HT1080 (cell line): ENCODE results near the gene ST13. TPM values are rescaled to one million over a fixed set of nuclear protein-coding genes. Genes with fewer than 3 reads are reported as not detected.
"Not testable (repeated sequence)": the region's sequence is repeated elsewhere in the genome, so short reads cannot be mapped to it uniquely, and the experiment has no call there.

Experiments used
- DNase-seq: peaks from one replicate; pipeline ENCODE4 v3.0.0-alpha.2; 2015; ENCODE audit warnings: low read depth
- total RNA-seq: library from RNA; depleted of rRNA; stranded (reverse); fragments of >200 nt; shearing (Covaris generic); gene quantifications from 2 replicates; pipeline ENCODE4 v1.2.3, GENCODE V29; 2014

The ST13 gene
- total RNA-seq, 1 experiment from 2014 or later = 154 TPM

GRCh38 chr22:40844951-40845350 is 11.5 kb downstream of the ST13 start:
- no peak for DNase-seq

DNA sequence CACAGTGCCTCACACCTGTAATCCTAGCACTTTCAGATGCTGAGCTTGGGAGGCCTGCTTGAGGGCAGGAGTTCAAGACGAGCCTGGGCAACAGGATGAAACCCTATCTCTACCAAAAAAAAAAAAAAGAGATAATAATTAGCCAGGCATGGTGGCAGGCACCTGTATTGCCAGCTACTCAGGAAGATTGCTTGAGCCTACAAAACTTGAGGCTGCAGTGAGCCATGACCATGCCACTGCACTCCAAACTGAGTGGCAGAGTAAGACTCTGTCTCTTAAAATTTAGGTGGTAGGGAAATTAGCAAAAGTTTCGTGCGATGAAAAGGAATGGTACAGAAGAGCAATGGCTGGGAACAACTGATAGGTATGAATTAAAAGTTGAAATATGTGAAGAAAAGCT is 18.0 kb downstream of the ST13 start:
- no peak for DNase-seq

DNA sequence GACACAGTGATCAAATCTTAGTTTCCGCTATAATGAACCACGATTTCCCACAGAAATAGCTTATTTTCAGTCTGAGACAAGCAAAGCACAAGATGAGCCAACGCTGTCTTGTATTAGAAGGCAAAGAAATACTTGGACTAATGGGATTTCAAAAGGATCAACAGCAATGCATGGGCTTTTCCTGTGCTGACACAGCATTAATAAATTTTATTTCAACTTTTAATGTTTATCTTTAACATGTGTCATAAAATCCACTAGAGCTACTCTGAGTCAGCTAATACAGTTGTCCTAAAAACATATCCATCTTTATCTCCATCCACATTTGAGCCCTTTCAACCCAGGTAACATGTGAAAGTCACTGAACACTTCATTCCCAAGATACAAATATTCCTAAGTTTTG is 21.8 kb downstream of the ST13 start:
- DNase-seq = no peak

GRCh38 chr22:40829131-40829530 is 27.3 kb downstream of the ST13 start:
- DNase-seq = no peak

DNA sequence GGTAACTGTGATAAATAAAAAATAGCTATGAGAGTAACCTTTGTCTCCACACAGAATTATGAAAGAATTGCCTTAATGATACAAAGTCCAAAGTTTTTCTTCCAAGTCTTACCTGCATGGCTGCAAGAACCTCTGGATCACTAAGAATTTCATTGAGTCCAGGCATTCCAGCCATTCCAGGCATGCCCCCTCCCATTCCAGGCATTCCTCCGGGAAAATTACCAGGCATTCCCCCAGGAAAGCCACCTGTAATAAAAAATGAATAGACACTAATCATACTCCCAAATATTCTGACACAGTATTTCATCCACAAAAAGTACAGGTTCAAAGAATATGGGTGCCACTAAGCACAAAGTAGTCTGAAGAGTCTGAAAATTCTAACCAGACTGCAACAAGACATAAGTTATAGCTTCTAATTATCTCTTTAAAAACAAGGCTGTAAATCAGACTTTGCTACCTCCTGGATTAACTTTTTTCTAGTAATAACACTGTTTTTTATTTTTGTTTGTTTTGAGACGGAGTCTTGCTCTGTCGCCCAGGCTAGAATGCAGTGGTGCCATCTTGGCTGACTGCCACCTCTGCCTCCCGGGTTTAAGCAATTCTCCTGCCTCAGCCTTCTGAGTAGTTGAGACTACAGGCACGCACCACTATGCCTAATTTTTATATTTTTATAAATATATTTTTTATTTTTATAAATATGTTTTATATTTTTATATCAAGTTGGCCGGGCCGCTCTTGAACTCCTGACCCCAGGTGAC is 29.3 kb downstream of the ST13 start:
- no peak for DNase-seq

- not testable (repeated sequence) for DNase-seq
These were observed 30.1 kb downstream of the ST13 start for GRCh38 chr22:40826292-40826691.

DNA sequence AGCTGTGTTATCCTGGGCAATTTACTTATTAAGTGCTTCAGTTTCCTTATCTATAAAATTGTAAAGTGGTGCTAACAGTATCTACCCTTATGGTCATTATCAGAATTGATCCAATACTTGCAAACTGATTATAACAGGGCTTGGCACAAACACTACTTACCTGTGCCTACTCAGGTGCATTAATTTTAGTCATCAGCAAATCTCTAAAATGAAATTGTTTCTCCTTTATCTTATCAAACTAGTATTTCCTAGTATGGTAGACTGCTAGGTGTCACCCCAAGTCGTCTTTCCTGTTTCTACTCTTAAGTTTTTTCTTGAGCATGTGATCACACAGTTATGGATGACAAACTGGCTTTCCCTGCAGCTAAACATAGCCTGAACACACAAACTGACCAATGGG is 33.0 kb downstream of the ST13 start:
- no peak for DNase-seq

DNA sequence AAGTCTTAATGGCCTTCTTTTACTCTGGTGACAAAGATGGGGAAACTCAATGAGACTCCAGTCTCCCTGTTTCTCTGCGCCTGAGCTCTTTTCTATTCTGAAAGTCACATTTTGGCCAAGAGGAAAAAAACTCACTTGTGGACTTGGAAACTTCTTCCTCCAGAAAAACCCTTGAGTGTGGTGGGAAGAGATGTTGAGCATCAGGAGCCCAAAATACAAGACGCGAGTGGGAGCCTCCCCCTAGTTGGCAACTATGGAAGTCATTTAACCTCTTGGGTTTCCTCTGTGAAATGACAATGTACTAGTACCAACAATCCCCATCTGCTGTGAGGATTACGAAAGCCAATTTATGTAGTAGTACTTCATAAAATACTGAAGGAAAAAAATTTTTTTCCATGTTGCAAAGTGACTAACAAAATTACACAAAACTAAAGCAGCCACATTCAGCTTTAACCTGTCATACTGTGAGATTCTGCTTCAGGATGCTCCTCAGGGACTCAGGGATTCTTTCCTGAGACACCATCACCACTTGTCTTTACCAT is 36.8 kb downstream of the ST13 start:
- no peak for DNase-seq

DNA sequence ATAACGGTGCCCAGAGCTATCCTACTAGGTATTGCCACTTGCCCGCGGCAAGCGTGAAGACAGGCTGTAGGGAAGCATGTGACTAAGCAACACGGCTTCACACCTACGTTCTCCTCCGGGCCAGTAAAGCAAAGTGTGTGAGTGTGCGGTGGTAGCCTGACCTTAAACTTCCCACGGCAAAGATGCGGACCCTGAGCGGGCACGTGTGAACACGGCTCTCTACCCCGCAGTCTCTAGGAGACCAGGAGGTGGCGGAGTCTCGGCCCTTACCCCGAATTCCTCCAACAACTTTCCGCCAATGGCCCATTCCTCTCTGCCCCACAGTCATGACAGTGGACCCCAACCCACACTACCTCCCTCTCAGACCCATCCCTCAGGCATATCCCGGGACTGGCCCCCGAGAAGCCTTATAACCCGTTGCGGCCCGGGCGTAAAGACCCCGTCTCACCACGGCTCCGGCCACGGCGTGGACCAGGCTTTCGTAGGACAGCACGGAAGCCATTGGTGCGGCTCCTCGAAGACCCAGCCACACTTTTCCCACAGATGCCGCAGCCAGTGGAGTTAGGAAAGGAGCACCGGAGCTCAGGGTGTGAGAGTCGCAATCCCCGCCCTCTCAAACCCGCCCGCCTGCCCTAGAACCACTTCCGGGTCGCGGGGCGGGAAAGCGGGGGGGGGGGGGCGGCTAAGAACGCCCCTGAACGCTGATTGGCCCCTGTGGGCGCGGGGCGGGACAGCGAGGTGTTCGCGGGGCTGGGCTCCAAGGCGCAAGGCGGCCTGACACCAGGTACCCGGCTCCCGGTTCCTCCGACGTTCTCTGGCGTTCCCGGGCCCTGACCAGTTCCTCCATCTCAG is 37.5 kb downstream of the ST13 start, which contains the start of gene SLC25A17:
Gene SLC25A17 (minus strand): TSS at position 600 of the 852 bp plus-strand sequence. CDS start 98 bp downstream, at position 502.
- DNase-seq = peak; percentile 66

- no peak for DNase-seq
These were observed 38.2 kb downstream of the ST13 start for GRCh38 chr22:40818192-40818746.

- DNase-seq = no peak
These were observed 38.7 kb downstream of the ST13 start for GRCh38 chr22:40817737-40818136.

DNA sequence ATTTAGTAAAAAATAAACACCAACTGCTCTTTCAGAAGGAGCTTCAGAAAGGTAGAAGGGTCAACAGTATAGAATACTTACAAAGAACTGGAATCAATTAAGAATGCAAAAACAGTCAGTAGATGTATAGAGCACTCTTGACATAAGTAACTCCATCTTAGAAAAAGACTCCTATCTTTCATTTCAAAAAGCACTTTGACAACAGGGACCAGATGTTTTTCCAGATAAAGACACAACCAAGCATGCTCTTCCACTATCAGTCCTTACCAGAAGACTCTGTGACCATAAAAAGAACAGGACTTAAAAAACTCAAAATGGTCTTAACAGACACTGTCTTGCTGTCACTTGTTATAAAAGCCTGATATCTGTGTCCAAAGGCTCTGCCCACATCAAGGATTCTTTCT is 42.5 kb downstream of the ST13 start:
- DNase-seq = no peak

GRCh38 chr22:40808018-40808841 is 48.2 kb downstream of the ST13 start:
- no peak for DNase-seq

- DNase-seq = no peak
These were observed 49.7 kb downstream of the ST13 start for GRCh38 chr22:40806711-40807110.

DNA sequence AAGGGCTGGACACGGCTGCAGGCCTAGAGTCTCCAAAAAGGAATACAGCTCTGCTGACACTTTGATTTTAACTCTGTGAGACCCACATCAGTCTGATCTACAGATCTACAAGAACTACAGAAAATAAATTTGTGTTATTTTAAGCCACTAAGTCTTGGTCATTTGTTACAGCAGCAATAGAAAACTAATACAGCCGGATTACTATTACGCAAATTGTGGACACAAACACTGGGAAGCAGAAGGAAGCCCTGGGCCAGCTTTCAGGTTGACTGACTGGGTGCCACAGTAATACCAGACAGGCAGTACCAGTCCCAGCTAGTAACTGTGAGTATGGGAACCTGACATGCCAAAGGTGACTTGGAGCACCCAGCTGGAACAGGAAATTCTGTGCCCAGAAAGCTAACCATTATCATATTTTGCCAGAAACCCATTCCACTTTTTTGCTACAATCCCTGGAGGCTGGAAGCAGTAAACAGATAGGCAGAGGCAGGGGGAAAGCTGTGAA is 50.7 kb downstream of the ST13 start:
- DNase-seq = no peak

DNA sequence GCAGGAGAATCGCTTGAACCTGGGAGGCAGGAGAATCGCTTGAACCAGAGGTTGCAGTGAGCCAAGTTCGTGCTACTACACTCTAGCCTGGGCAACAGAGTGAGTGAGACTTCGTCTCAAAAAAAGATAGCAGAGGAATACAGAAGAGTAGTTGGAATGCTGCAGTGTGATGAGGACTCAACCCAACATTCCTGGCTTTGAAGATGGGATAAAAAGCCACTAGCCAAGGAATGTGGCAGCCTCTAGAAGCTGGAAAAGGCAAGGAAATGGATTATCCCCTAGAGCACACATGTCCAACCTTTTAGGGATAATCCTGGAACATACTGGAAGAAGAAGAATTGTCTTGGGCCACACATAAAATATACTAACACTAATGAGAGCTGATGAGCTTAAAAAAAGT is 51.2 kb downstream of the ST13 start:
- no peak for DNase-seq

DNA sequence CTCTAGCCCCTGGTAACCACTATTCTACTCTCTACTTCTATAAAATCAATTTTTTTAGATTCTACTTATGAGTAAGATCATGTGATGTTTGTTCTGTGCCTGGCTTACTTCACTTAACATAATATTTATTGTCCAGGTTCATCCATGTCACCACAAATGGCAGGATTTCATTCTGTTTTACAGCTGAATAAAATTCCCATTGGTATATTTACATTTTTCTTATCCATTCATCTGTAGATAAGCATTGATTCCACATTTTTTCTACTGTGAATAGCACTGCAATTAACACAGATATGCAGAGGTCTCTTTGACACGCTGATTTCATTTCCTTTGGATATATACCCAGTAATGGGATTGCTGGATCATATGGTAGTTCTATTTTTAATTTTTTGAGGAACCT is 53.1 kb downstream of the ST13 start:
- DNase-seq = no peak

DNA sequence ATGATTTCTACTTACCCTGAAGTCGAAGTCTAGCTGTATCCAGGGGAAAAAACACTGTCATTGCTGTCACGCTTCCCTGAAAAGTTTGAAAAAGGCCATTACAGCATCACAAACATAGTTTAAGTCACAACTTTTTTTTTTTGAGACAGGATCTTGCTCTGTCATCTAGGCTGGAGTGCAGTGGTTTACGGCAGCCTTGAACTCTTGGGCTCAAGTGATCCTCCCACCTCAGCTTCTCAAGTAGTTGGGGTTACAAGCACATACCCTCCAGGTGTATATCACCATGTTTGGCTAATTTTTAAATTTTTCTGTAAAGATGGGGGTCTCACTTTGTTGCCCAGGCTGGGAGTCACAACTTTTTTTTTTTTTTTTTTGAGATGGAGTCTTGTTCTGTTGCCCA is 57.4 kb downstream of the ST13 start:
- DNase-seq = no peak

GRCh38 chr22:40797427-40797826 is 59.0 kb downstream of the ST13 start:
- DNase-seq = no peak

GRCh38 chr22:40792451-40792850 is 64.0 kb downstream of the ST13 start:
- DNase-seq = no peak

- DNase-seq = peak; percentile 21
These were observed 65.2 kb downstream of the ST13 start for GRCh38 chr22:40791241-40791640.
